GM19324 (cell line): Measurements from ENCODE around the gene COL2A1.

Source experiments
- ATAC-seq: cut with Tn5 transposase; IDR thresholded peaks from one replicate; pipeline ENCODE4 v1.9.1; 2021; ENCODE audit warnings: mild to moderate bottlenecking, moderate library complexity; ENCODE audit not compliant: unreplicated experiment, low FRiP score

COL2A1 gene

DNA sequence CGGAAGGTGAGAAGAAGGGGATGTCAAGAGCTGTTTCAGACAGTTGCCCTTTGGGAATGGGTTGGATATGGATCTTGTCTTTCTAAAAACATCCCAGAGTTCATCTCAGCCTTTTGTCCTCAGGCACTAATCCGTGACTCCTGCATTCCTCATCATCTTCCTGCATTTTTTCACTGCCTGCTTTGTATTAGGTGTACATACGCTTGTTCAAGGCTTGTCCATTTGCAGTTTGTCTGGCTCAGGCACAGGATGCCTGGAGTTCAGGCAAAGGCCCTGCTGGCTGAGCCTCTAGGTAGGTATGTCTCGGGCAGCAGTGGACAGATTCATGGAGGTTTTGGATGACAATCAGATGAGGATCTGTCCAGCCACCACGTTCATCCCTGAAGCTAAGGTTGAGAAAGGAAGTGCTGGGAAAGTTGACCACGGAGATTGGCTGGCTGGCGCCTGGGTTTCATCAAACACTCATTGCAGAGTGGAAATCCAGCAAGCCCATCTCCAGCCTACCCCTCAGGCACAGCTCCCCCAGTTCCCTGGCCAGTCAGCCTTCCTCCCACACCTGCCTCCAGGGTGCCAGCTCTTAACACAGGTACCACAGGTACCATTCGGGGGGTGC, 53.3 kb downstream of the COL2A1 start:
- ATAC-seq = no peak

- no peak for ATAC-seq
Observed at GRCh38 chr12:47949441-47950341, 54.6 kb downstream of the COL2A1 start.

- no peak for ATAC-seq
Observed at GRCh38 chr12:47947341-47947740, 56.9 kb downstream of the COL2A1 start.

DNA sequence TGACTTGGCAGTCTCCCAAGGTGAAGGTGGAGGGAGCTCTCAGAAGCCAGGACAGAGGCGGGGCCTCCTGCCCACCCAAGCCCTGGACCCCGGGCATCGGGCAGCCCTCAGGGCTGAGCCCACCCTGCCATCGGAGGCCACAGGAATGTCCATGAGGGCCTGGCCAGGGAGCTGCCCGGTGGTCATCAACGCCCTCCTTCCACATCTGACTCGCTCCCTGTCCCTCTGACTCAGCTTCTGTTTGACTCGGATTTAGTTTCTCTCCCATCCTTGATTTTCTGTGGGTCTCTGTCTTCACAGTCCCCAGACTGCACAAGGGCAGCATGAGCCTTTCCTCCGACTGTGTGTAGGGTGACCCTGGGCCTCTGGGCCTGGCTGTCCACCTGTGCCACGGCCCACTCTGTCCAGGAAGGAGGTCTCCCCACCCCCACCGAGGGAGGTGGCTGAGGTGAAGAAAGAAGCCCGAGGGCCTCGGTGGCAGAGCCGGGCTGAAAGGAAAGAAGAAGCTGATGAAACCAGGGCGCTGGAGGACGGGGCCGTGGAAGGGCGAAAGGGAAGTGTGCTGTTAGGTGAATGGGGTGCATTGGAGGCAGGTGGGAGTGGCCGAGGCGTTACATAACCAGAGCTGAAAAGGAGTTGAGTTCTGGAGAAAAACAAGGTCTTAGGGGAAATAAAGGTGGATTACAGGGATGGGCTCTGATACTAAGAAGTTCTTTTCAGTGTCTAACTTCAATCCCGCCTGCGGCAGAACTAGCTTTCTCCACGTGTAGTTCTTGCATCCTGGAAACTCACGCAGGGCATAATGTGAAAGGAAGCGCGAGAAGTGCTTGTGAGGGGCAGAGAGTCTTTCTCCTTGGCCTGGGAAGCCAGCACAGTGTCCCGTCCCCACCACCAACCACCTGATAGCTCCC, 57.6 kb downstream of the COL2A1 start:
- no peak for ATAC-seq

GRCh38 chr12:47945341-47945728, 58.9 kb downstream of the COL2A1 start:
- no peak for ATAC-seq

DNA sequence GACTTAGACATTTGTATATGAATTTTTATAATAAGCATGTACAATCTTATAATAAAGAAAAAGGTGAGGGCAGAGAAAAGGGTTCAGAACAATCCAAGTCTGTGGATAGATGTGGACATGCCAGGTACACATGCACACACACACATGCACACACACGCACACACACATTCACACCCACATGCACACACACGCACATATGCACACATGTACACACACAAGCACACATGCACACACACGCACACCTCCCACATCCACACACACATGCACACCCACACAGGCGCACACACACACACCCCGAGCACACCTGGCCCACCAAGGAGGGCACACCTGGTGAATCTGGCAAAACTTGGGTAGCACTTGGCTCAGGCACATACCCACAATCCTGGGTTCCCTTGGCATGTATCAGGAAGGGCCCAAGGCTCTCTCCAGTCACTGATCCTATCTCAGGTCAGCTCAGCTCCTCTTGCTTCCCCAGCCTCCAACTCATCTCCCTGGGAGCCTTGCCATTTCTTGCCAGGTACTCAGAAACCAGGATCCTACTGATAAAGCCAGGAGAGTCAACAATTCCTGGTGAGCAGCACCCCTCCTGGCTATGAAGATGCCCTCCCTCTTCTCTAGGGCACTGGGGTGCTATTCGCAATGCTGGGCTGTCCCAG, 59.5 kb downstream of the COL2A1 start:
- ATAC-seq = no peak

GRCh38 chr12:47943623-47944340, 60.5 kb downstream of the COL2A1 start:
- ATAC-seq = no peak

GRCh38 chr12:47942614-47943225, 61.6 kb downstream of the COL2A1 start:
- no peak for ATAC-seq

- ATAC-seq = no peak
Observed at GRCh38 chr12:47941871-47942613, 62.2 kb downstream of the COL2A1 start.

DNA sequence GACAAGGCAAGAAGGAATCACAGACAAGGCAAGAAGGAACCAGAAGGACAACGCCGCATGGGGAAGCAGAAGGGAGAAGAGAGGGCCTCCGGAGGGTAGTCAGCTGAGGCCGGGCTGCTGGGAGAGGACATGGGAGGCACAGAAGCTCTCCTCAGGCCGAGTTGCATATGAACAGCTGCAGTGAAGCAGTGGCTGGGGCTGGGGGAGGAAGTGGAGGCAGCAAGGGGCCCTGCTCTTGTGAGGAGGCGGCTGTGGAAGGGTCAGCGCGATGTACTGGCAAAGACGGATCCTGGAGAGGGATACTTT, 62.8 kb downstream of the COL2A1 start:
- no peak for ATAC-seq

DNA sequence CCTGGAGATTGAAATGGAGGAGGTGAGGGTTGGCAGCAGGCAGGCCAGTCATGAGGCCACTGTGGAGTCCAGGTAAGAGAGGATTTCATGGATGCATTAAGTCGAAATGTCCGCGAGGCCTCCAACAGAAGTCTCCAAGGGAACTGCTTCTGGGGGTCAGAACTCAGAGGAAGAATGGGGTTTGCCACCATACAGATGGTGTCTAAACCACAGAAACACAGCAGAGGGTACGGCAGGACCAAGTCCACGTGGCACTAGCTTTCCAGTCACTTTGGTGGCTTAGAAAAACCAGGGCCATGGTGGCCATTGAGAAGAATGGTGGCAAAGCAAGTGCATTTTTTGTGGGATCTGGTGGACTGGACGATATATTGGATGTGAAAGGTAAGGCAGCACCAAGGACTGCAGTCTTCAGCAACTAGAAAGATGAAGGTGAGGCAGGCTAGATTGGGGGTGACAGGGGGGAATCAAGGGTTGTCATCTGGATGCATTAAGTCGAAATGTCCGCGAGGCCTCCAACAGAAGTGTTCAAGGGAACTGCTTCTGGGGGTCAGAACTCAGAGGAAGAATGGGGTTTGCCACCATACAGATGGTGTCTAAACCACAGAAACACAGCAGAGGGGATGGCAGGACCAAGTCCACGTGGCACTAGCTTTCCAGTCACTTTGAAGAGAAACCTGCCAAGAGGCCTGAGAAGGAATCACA, 63.4 kb downstream of the COL2A1 start:
- no peak for ATAC-seq

DNA sequence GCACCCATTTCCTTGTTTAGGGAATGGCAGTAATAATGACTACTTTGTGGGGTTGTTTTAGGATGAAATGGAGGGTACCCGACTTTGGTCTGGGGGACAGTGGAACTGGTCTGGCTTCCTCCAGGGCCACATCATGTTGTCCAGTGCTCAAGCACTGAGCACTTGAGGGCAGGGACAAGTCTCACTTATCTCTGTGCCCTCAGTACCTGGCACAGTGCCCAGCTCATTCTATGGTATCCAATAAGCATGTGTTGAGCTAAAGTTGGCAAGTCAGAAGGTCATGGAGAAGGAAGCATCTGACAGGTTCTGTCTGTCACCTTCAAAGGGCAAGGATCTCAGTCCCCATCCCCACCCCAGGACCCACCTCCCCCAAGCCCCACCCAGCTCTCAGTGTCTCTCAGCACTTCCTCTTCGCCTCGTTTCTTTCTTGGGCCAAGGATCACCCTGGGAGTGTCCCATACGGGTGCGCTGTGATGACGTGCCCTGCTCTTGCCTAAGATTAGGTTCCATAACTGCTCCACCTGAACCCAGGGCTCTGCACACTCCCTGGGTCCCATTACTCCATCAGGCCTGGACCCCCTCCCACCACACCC, 65.2 kb downstream of the COL2A1 start:
- ATAC-seq = no peak

DNA sequence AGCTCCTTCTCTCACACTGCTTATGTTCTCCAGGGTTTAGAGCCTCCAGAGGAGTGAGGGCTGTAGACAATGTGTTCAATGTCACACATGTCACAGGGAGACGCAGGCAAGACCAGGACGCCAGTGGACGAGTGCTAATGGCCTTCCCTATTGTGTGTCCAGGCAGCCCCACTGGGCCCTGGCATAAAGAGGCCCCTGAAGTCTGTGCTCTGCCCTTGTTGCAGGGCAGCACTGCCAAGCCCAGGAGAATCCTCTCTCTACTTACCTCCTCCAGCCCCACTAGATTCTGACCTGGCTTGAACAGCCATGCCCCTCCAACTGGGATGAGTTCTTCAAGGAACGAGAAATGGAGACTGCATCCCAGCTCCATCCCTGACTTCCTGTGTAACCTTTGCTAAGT, 65.7 kb downstream of the COL2A1 start:
- ATAC-seq = no peak

GRCh38 chr12:47938093-47938492, 66.2 kb downstream of the COL2A1 start:
- no peak for ATAC-seq

- ATAC-seq = no peak
Observed at GRCh38 chr12:47935184-47935583, 69.1 kb downstream of the COL2A1 start.

GRCh38 chr12:47931187-47931586, 73.1 kb downstream of the COL2A1 start:
- ATAC-seq = no peak

DNA sequence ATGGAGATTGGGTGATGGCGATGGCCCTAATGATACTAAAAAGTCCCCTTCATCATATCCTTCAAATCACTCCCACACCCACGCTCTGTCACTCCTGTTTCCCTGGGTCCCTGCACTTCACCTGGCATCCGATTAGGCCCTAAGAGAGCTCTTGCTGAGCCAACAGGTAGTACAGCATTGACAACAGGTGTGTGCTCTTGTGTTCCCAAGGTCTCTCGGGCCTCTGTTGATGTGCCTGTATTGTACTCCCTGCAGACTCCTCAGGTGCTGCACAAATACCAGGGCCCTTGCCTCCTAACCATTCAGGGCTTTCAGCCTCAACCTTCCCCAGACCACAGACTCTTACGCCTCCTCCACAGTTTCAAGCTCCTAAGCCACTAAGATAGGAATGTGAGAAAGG, 73.6 kb downstream of the COL2A1 start:
- no peak for ATAC-seq

- no peak for ATAC-seq
Observed at GRCh38 chr12:47927346-47927745, 76.9 kb downstream of the COL2A1 start.
